ENCODE data around the gene CEP164. TPM values are rescaled to one million over a fixed set of nuclear protein-coding genes. Genes with fewer than 3 reads are reported as not detected.

Gene CEP164
- total RNA-seq, 4 donors from 2014 or later: 10.0 to 20.2 (median 15.4) TPM

- Histone ChIP-seq H3K36me3 (peaks cover 0 to 13% (median 2%) of the 10 kb centered on the region in 4 donors), H3K4me3 (no peak overlapping the region), H3K27ac (no peak overlapping the region), H3K4me1 (no peaks in the 10 kb centered on the region), H3K9me3 (no peaks in the 10 kb centered on the region), H3K27me3 (no peaks in the 10 kb centered on the region)
- no peak for TF ChIP-seq EP300 (IDR thresholded peaks at IDR 0.05; ENCODE audit: low read depth)
- TF ChIP-seq POLR2A (IDR thresholded peaks at IDR 0.05): no peak
- TF ChIP-seq, protein P1, sequence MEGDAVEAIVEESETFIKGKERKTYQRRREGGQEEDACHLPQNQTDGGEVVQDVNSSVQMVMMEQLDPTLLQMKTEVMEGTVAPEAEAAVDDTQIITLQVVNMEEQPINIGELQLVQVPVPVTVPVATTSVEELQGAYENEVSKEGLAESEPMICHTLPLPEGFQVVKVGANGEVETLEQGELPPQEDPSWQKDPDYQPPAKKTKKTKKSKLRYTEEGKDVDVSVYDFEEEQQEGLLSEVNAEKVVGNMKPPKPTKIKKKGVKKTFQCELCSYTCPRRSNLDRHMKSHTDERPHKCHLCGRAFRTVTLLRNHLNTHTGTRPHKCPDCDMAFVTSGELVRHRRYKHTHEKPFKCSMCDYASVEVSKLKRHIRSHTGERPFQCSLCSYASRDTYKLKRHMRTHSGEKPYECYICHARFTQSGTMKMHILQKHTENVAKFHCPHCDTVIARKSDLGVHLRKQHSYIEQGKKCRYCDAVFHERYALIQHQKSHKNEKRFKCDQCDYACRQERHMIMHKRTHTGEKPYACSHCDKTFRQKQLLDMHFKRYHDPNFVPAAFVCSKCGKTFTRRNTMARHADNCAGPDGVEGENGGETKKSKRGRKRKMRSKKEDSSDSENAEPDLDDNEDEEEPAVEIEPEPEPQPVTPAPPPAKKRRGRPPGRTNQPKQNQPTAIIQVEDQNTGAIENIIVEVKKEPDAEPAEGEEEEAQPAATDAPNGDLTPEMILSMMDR (IDR thresholded peaks at IDR 0.05): no peak
- TF ChIP-seq POLR2AphosphoS5 (IDR thresholded peaks at IDR 0.05): no peak
- WGBS, 2 donors (ENCODE audit: low coverage in 1 of 2): 91% methylated on average over 9 of the region's 10 CpGs; no CpG with 5 or more reads in 1 of the 2 donors
- in situ Hi-C loops (cut with MboI; ENCODE audit: low pct_ligation_motif_present in 1 of 4, low pct_unique_long_range_greater_than_20kb in 1 of 4, low sequenced_read_pairs in 3 of 4) (no loop called here), intact Hi-C loops (cut with DNase I; ENCODE audit: low total_unique reads) (no loop called here)
- DNase-seq: no peak
Measured at GRCh38 chr11:117411736-117412135, 84.1 kb downstream of the CEP164 start.

GRCh38 chr11:117412176-117412575, 84.5 kb downstream of the CEP164 start:
- TF ChIP-seq EP300 (IDR thresholded peaks at IDR 0.05; ENCODE audit: low read depth) (no peak), POLR2A (IDR thresholded peaks at IDR 0.05) (no peak), POLR2AphosphoS5 (IDR thresholded peaks at IDR 0.05) (no peak)
- TF ChIP-seq, protein P1 (IDR thresholded peaks at IDR 0.05): no peak
- WGBS, 2 donors (ENCODE audit: low coverage in 1 of 2): 88 to 100% methylated on average over 1 to 10 of the region's 10 CpGs
- H3K4me1 ChIP-seq: no peaks in the 10 kb centered on the region
- H3K9me3 ChIP-seq: no peaks in the 10 kb centered on the region
- no peak overlapping the region for H3K27ac ChIP-seq
- in situ Hi-C loops (cut with MboI; ENCODE audit: low pct_ligation_motif_present in 1 of 4, low pct_unique_long_range_greater_than_20kb in 1 of 4, low sequenced_read_pairs in 3 of 4) (no loop called here), intact Hi-C loops (cut with DNase I; ENCODE audit: low total_unique reads) (no loop called here)
- DNase-seq: no peak
- H3K4me3 ChIP-seq: no peak overlapping the region
- no peaks in the 10 kb centered on the region for H3K27me3 ChIP-seq
- H3K36me3 ChIP-seq: peaks cover 0 to 13% (median 2%) of the 10 kb centered on the region in 4 donors

DNA sequence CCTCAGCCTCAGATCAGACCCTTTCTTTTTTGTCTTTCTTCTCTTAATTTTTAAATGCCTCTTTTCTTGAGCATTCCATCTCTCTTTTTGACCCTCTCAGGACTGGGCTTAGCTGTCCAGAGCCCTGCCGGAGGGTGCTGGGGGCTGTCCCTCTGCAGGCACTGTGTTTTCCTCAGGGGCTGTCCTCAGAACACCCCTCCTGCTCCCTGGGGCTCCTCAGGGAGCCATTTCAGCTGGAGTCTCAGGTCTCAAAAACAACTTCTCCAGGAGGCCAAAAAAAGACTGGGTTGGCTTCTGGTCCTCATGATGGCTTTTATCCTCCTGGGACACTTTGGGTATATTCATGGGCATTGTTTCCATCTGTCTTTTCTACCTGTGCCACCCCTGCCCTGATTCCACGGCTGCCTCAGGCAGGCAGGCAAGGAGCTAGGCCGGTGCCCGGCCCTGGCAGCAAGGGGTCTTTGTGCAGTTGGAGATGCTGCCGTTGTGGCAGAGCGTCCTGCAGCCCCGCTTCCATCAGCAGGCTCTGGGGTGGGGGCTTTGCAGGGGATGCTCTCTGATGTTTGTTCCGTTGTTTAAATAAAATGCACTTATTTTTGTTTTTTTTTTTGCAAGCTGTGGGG, 85.1 kb downstream of the CEP164 start:
- 89 to 94% methylated on average over 7 to 8 of the region's 8 CpGs for WGBS, 2 donors (ENCODE audit: low coverage in 1 of 2)

DNA sequence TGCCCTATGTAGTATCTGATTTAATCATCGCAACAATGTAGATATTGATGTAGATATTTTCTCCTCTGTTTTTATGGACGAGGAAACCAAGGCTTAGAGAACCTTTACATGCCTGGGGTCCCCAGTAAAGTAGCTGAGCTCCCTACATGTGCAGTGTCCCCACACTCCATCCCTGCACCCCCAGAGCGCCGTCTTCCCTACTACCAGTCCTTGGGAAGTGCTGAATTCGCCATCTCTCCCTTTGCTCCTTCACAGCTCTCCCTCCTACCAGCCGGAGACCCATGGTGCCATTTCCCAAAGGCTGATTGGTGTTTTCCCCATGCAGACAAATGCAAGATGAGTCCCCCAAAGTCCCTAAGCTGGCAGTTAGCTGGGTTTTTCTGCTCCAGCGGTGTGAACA, 86.0 kb downstream of the CEP164 start:
- in situ Hi-C loops (cut with MboI; ENCODE audit: low pct_ligation_motif_present in 1 of 4, low pct_unique_long_range_greater_than_20kb in 1 of 4, low sequenced_read_pairs in 3 of 4): no loop called here
- Histone ChIP-seq H3K27me3 (no peaks in the 10 kb centered on the region), H3K9me3 (no peaks in the 10 kb centered on the region), H3K36me3 (peaks cover 0 to 7% (median 0%) of the 10 kb centered on the region in 4 donors), H3K27ac (no peak overlapping the region), H3K4me3 (no peak overlapping the region), H3K4me1 (no peaks in the 10 kb centered on the region)
- intact Hi-C loops (cut with DNase I; ENCODE audit: low total_unique reads): no loop called here
- TF ChIP-seq POLR2AphosphoS5 (IDR thresholded peaks at IDR 0.05) (no peak), EP300 (IDR thresholded peaks at IDR 0.05; ENCODE audit: low read depth) (no peak), POLR2A (IDR thresholded peaks at IDR 0.05) (no peak)
- TF ChIP-seq, protein P1 (IDR thresholded peaks at IDR 0.05): no peak
- no peak for DNase-seq
- 95 to 100% methylated on average over 2 to 7 of the region's 7 CpGs for WGBS, 2 donors (ENCODE audit: low coverage in 1 of 2)

More for the DNA sequence above, 85.1 kb downstream of the CEP164 start:
- TF ChIP-seq POLR2A (IDR thresholded peaks at IDR 0.05) (no peak), POLR2AphosphoS5 (IDR thresholded peaks at IDR 0.05) (no peak), EP300 (IDR thresholded peaks at IDR 0.05; ENCODE audit: low read depth) (no peak)
- TF ChIP-seq, protein P1 (IDR thresholded peaks at IDR 0.05): no peak
- H3K4me3 ChIP-seq: no peak overlapping the region
- no peaks in the 10 kb centered on the region for H3K27me3 ChIP-seq
- in situ Hi-C loops (cut with MboI; ENCODE audit: low pct_ligation_motif_present in 1 of 4, low pct_unique_long_range_greater_than_20kb in 1 of 4, low sequenced_read_pairs in 3 of 4): no loop called here
- no peaks in the 10 kb centered on the region for H3K9me3 ChIP-seq
- intact Hi-C loops (cut with DNase I; ENCODE audit: low total_unique reads): no loop called here
- peaks cover 0 to 13% (median 2%) of the 10 kb centered on the region in 4 donors for H3K36me3 ChIP-seq
- H3K4me1 ChIP-seq: no peaks in the 10 kb centered on the region
- no peak overlapping the region for H3K27ac ChIP-seq
- no peak for DNase-seq

All from transverse colon (tissue), 4 donors.